Upper lobe of right lung (tissue), 1 donor: ENCODE results near the gene CEMIP. TPM values are rescaled to one million over a fixed set of nuclear protein-coding genes. Genes with fewer than 3 reads are reported as not detected.
"Not testable (repeated sequence)": the region's sequence is repeated elsewhere in the genome, so short reads cannot be mapped to it uniquely, and the experiment has no call there.

Experiments used
- ATAC-seq: fragments of 200-7000 bp; cut with Tn5 transposase; one replicate; pipeline ENCODE4 v1.9.1; 2020; ENCODE audit warnings: mild to moderate bottlenecking, moderate library complexity
- DNase-seq: peaks from one replicate; pipeline ENCODE4 v3.0.0-alpha.2; 2020
- H3K27ac ChIP-seq: fragments of 200-600 bp; one replicate; pipeline ENCODE4 v1.8.0; 2022
- H3K27me3 ChIP-seq: fragments of 200-600 bp; one replicate; pipeline ENCODE4 v1.8.0; 2022; ENCODE audit warnings: mild to moderate bottlenecking
- H3K36me3 ChIP-seq: fragments of 200-600 bp; one replicate; pipeline ENCODE4 v1.8.0; 2022
- H3K4me1 ChIP-seq: fragments of 200-600 bp; one replicate; pipeline ENCODE4 v1.8.0; 2022
- H3K4me3 ChIP-seq: fragments of 200-600 bp; one replicate; pipeline ENCODE4 v1.8.0; 2022; ENCODE audit warnings: mild to moderate bottlenecking
- H3K9me3 ChIP-seq: fragments of 200-600 bp; one replicate; pipeline ENCODE4 v1.8.0; 2022
- intact Hi-C: fragments of 100-400 bp; cut with DNase I; formaldehyde crosslinking; loops from one replicate; pipeline ENCODE4 v1.11.0; 2022
- total RNA-seq: library from RNA; stranded (reverse); fragmentation: NEBNext Ultra II Directional; extraction: Animal tissue kit (Norgen Biotek cat#: 25700); gene quantifications from one replicate; pipeline ENCODE4 v1.2.1, GENCODE V29; 2021
- TF ChIP-seq, protein P1 (sequence below): fragments of 200-600 bp; IDR thresholded peaks from one replicate; pipeline ENCODE4 v1.8.0; 2022; ENCODE audit warnings: antibody characterized with exemption
- donor health status: DM: no; HTN: yes; CAD: no; lungs with severe emphysema.

CEMIP gene
- total RNA-seq, 1 donor from 2014 or later, result 17.3 TPM

DNA sequence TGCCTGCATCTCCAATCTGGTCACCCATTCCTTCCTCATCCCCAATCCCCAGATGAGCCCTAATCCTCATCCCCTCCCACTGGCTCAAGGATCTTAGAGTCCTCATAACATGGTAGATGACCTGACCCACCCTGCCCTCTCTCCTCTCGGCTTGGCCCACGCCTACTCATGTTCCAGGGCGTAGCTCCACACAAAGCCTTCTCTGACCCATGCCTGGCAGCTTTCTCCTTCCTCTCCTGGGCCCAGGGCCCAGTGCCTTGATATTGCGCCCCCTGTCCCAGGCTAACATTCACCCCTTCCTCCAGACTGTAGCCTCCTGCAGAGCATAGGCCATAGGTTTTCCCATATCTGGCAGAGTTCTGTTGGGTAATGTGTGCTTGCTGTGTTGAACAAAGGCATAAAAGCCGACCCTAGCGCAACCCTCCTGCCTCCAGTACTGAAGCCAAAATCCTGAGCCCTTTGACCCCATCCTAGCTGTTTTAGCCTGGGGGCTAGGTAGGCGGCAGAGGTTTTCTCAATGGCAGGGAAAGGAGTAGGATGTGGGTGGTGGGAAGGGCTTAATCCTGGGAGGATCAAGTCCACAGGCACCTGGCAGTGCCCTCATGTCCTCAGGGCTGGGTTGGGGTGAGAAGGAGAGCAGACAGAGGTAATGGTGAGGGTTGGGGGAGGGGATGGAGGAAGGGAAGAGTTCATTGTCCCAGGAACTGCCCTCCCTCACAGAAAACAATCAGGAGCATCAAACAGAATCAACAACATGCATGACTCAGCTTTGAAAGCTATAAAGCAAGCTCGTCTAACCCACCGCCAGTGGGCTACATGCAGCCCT lies 175.0 kb downstream of the CEMIP start:
- no peaks in the 10 kb centered on the region for H3K4me1 ChIP-seq
- TF ChIP-seq, protein P1, sequence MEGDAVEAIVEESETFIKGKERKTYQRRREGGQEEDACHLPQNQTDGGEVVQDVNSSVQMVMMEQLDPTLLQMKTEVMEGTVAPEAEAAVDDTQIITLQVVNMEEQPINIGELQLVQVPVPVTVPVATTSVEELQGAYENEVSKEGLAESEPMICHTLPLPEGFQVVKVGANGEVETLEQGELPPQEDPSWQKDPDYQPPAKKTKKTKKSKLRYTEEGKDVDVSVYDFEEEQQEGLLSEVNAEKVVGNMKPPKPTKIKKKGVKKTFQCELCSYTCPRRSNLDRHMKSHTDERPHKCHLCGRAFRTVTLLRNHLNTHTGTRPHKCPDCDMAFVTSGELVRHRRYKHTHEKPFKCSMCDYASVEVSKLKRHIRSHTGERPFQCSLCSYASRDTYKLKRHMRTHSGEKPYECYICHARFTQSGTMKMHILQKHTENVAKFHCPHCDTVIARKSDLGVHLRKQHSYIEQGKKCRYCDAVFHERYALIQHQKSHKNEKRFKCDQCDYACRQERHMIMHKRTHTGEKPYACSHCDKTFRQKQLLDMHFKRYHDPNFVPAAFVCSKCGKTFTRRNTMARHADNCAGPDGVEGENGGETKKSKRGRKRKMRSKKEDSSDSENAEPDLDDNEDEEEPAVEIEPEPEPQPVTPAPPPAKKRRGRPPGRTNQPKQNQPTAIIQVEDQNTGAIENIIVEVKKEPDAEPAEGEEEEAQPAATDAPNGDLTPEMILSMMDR, result no peak
- H3K9me3 ChIP-seq, result no peaks in the 10 kb centered on the region
- no peak overlapping the region for H3K4me3 ChIP-seq
- intact Hi-C loops, result no loop called here
- H3K27me3 ChIP-seq, result no peaks in the 10 kb centered on the region
- no peak overlapping the region for H3K27ac ChIP-seq
- ATAC-seq (peak; percentile 25), DNase-seq (no peak)
- peaks cover 26% of the 10 kb centered on the region for H3K36me3 ChIP-seq

DNA sequence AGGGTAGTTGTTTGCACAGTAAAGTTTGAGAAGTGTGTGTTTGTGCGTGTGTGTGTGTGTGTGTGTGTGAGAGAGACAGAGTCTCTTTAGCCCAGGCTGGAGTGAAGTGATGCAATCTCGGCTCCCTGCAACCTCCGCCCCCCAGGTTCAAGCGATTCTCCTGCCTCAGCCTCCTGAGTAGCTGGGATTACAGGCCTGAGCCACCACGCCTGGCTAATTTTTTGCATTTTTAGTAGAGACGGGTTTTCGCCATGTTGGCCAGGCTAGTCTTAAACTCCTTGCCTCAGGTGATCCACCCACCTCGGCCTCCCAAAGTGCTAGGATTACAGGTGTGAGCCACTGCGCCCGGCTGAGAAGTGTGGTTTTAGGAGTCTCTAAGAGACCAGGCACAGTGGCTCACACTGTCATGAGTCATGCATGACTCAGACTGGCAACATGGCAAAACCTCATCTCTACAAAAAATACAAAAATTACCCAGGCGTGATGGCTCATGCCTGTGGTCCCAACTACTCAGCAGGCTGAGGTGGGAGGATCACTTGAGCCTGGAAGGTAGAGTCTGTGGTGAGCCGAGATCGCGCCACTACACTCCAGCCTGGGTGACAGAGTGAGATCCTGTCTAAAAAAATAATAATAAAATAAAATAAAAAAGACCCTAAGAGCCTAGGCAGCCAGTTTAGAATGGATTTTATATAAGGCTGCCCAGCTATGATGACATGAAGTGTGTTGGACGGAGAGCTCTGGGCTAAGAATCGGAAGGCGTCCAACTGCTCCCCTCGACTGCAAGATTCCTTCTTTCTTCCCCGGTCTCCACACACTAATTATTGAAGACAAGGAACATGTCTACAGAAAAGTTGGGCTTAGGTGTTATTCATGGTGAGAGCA lies 176.6 kb downstream of the CEMIP start:
- DNase-seq, H3K27me3 ChIP-seq, H3K4me1 ChIP-seq, ATAC-seq, intact Hi-C loops, H3K4me3 ChIP-seq, H3K27ac ChIP-seq, H3K9me3 ChIP-seq: not testable (repeated sequence)
- H3K36me3 ChIP-seq, result peaks cover 12% of the 10 kb centered on the region

GRCh38 chr15:80957556-80957955 lies 178.4 kb downstream of the CEMIP start:
- Histone ChIP-seq H3K4me1 (no peaks in the 10 kb centered on the region), H3K27me3 (no peaks in the 10 kb centered on the region), H3K4me3 (no peak overlapping the region), H3K36me3 (no peaks in the 10 kb centered on the region), H3K9me3 (no peaks in the 10 kb centered on the region), H3K27ac (no peak overlapping the region)
- intact Hi-C loops, result no loop called here
- no peak for ATAC-seq
- DNase-seq, result no peak
- TF ChIP-seq, protein P1, result no peak

DNA sequence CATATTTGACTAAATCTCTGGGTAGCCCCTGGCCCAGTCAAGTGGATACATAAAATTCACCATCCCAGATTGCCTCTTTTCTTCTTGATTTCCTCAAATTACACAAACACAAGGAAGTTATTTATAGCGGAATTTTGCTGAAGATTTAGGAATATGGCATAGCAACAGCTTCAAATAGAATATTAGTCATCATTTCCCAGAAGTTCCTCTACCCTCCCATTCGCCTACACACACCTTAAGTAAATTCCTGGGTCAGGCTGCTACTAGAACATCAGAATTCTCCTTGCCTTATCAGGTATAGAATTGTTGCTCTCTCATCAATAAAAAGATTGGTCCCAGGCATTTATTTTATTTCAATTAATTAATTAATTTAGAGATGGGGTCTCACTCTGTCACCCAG lies 178.8 kb downstream of the CEMIP start:
- no peak for ATAC-seq
- H3K4me3 ChIP-seq, result no peak overlapping the region
- no peaks in the 10 kb centered on the region for H3K27me3 ChIP-seq
- DNase-seq, result no peak
- no peaks in the 10 kb centered on the region for H3K36me3 ChIP-seq
- TF ChIP-seq, protein P1, result no peak
- no peaks in the 10 kb centered on the region for H3K4me1 ChIP-seq
- no peaks in the 10 kb centered on the region for H3K9me3 ChIP-seq
- intact Hi-C loops, result no loop called here
- no peak overlapping the region for H3K27ac ChIP-seq

- Histone ChIP-seq H3K27me3 (no peaks in the 10 kb centered on the region), H3K4me1 (no peaks in the 10 kb centered on the region), H3K4me3 (no peak overlapping the region), H3K27ac (no peak overlapping the region), H3K9me3 (no peaks in the 10 kb centered on the region), H3K36me3 (no peaks in the 10 kb centered on the region)
- ATAC-seq (no peak), DNase-seq (no peak)
- TF ChIP-seq, protein P1, result no peak
- intact Hi-C loops, result no loop called here
Observed at GRCh38 chr15:80958818-80959495, 179.8 kb downstream of the CEMIP start.

GRCh38 chr15:80965454-80965853 lies 186.3 kb downstream of the CEMIP start:
- H3K27ac ChIP-seq, H3K36me3 ChIP-seq, intact Hi-C loops, H3K4me1 ChIP-seq, ATAC-seq, H3K9me3 ChIP-seq, DNase-seq, H3K4me3 ChIP-seq, H3K27me3 ChIP-seq: not testable (repeated sequence)
